ENCODE measurements around the gene RCAN2. TPM values are rescaled to one million over a fixed set of nuclear protein-coding genes. Genes with fewer than 3 reads are reported as not detected.

The RCAN2 gene
- total and polyA plus RNA-seq, 9 of the 15 experiments (the other 6 are each of a cell fraction or from before 2014, with no cell fraction given): 0.04 TPM; not detected in 8

- Histone ChIP-seq H3K79me2 (ENCODE audit: control insufficient read depth, insufficient read depth, low read length) (no peaks in the 10 kb centered on the region), H4K20me1 (replicated peaks; ENCODE audit: control insufficient read depth, insufficient read depth, low read length) (no peaks in the 10 kb centered on the region), H3K4me1 (replicated peaks in 1 of 2; ENCODE audit: control insufficient read depth in 2 of 2, insufficient read depth in 2 of 2, low read length in 2 of 2) (no peaks in the 10 kb centered on the region), H3K27me3 (ENCODE audit: control insufficient read depth in 2 of 2, insufficient read depth in 2 of 2, low read length in 2 of 2) (no peaks in the 10 kb centered on the region), H3K9ac (ENCODE audit: insufficient read depth in 1 of 2, low read depth in 2 of 2, low read length in 2 of 2) (no peak overlapping the region), H3K4me3 (no peak overlapping the region), H3K36me3 (ENCODE audit: control insufficient read depth, insufficient read depth, low read length) (no peaks in the 10 kb centered on the region), H2AFZ (ENCODE audit: low read depth, low read length) (no peak overlapping the region), H3K27ac (ENCODE audit: extremely low read depth, low read depth, low read length) (no peak overlapping the region), H3K4me2 (ENCODE audit: insufficient read depth, low read length) (no peak overlapping the region), H3K9me1 (ENCODE audit: control insufficient read depth, insufficient read depth, low read length) (no peaks in the 10 kb centered on the region), H3K9me3 (replicated peaks; ENCODE audit: control insufficient read depth, insufficient read depth, low read depth, low read length) (no peaks in the 10 kb centered on the region)
- 5% methylated on average over 2 of the region's 2 CpGs for WGBS (ENCODE audit: insufficient coverage, low coverage, missing lambda C conversion rate)
- ATAC-seq: no peak
- in situ Hi-C loops (cut with MboI) (no loop called here), intact Hi-C loops (cut with micrococcal nuclease) (no loop called here)
- ChIA-PET POLR2A (no interaction called here), CTCF (ENCODE audit: low intra/inter-chr PET ratio) (no interaction called here)
- BruUV-seq (replicated peaks): no TSS peak
- no peak for FAIRE-seq
- DNase-seq (ENCODE audit: extremely low read depth in 1 of 4, low spot score in 3 of 4): no peak
- no peak for TF ChIP-seq POLR2AphosphoS2 (IDR thresholded peaks at IDR 0.05; ENCODE audit: low read length)
- TF ChIP-seq, protein P1, sequence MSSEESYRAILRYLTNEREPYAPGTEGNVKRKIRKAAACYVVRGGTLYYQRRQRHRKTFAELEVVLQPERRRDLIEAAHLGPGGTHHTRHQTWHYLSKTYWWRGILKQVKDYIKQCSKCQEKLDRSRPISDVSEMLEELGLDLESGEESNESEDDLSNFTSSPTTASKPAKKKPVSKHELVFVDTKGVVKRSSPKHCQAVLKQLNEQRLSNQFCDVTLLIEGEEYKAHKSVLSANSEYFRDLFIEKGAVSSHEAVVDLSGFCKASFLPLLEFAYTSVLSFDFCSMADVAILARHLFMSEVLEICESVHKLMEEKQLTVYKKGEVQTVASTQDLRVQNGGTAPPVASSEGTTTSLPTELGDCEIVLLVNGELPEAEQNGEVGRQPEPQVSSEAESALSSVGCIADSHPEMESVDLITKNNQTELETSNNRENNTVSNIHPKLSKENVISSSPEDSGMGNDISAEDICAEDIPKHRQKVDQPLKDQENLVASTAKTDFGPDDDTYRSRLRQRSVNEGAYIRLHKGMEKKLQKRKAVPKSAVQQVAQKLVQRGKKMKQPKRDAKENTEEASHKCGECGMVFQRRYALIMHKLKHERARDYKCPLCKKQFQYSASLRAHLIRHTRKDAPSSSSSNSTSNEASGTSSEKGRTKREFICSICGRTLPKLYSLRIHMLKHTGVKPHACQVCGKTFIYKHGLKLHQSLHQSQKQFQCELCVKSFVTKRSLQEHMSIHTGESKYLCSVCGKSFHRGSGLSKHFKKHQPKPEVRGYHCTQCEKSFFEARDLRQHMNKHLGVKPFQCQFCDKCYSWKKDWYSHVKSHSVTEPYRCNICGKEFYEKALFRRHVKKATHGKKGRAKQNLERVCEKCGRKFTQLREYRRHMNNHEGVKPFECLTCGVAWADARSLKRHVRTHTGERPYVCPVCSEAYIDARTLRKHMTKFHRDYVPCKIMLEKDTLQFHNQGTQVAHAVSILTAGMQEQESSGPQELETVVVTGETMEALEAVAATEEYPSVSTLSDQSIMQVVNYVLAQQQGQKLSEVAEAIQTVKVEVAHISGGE (CRISPR knock-in tag; IDR thresholded peaks at IDR 0.05): no peak
- TF ChIP-seq PHTF2 (CRISPR knock-in tag; IDR thresholded peaks at IDR 0.05): no peak
- TF ChIP-seq OTX1 (CRISPR knock-in tag; IDR thresholded peaks at IDR 0.05): no peak
- TF ChIP-seq ZNF311 (CRISPR knock-in tag; IDR thresholded peaks at IDR 0.05): no peak
- no peak for TF ChIP-seq ZBTB34 (CRISPR knock-in tag; IDR thresholded peaks at IDR 0.05)
- TF ChIP-seq ZNF507 (tag; conservative IDR thresholded peaks at IDR 0.05): no peak
- TF ChIP-seq TSHZ1 (CRISPR knock-in tag; IDR thresholded peaks at IDR 0.05): no peak
- TF ChIP-seq ARID3A (IDR thresholded peaks at IDR 0.05; ENCODE audit: borderline replicate concordance, low read depth, low read length): no peak
- TF ChIP-seq ZNF408 (CRISPR knock-in tag; IDR thresholded peaks at IDR 0.05; ENCODE audit: low read depth): no peak
- TF ChIP-seq ETV5 (CRISPR knock-in tag; IDR thresholded peaks at IDR 0.05; ENCODE audit: low read depth): no peak
- TF ChIP-seq HCFC1 (IDR thresholded peaks at IDR 0.05; ENCODE audit: low read depth, low read length): no peak
- no peak for TF ChIP-seq ZKSCAN8 (CRISPR knock-in tag; IDR thresholded peaks at IDR 0.05)
Observed at GRCh38 chr6:46254946-46255345, 236.3 kb downstream of the RCAN2 start.

All from K562 (cell line).